Dendritic cell treated with granulocyte-macrophage colony-stimulating factor and Interleukin-4, amounts not matched to agents 40 ng/mL and 50 ng/mL, for 4 days (primary cell): ENCODE measurements around the gene MINDY2.
"Not testable (repeated sequence)": the region's sequence is repeated elsewhere in the genome, so short reads cannot be mapped to it uniquely, and the experiment has no call there.

Experiments used
- H3K27ac Mint-ChIP-seq: one replicate; pipeline ENCODE4 v1.8.0; 2022; ENCODE audit warnings: mild to moderate bottlenecking, mixed read lengths
- H3K27me3 Mint-ChIP-seq: one replicate; pipeline ENCODE4 v1.8.0; 2022; ENCODE audit warnings: mild to moderate bottlenecking, mixed read lengths
- H3K36me3 Mint-ChIP-seq: one replicate; pipeline ENCODE4 v1.8.0; 2022; ENCODE audit warnings: low read depth, mixed read lengths
- H3K4me1 Mint-ChIP-seq: one replicate; pipeline ENCODE4 v1.8.0; 2022; ENCODE audit warnings: low read depth, mixed read lengths
- H3K4me3 Mint-ChIP-seq: one replicate; pipeline ENCODE4 v1.8.0; 2022; ENCODE audit warnings: mild to moderate bottlenecking, moderate library complexity, mixed read lengths
- H3K9me3 Mint-ChIP-seq: one replicate; pipeline ENCODE4 v1.8.0; 2022; ENCODE audit warnings: mixed read lengths
- intact Hi-C: fragments of 100-400 bp; cut with micrococcal nuclease; formaldehyde crosslinking; loops from one replicate; pipeline ENCODE4 v1.15.0; 2022

MINDY2 gene

GRCh38 chr15:58764468-58764867 lies 6.6 kb upstream of the MINDY2 start:
- Mint-ChIP-seq H3K27ac (no peak overlapping the region), H3K9me3 (peaks cover 9% of the 10 kb centered on the region), H3K4me3 (no peak overlapping the region), H3K27me3 (no peaks in the 10 kb centered on the region), H3K4me1 (peaks cover 12% of the 10 kb centered on the region), H3K36me3 (no peaks in the 10 kb centered on the region)
- intact Hi-C loops: loop anchor here (5.0 kb wide), 1 partner anchor 537 kb away; no protein-coding TSS in a partner anchor

- intact Hi-C loops: no loop called here
- Mint-ChIP-seq H3K27ac (no peak overlapping the region), H3K9me3 (peaks cover 9% of the 10 kb centered on the region), H3K27me3 (no peaks in the 10 kb centered on the region), H3K36me3 (peaks cover 4% of the 10 kb centered on the region), H3K4me1 (peaks cover 8% of the 10 kb centered on the region), H3K4me3 (no peak overlapping the region)
These were observed 4.8 kb upstream of the MINDY2 start for GRCh38 chr15:58766290-58766689.

- intact Hi-C loops, H3K4me3 Mint-ChIP-seq, H3K27ac Mint-ChIP-seq, H3K9me3 Mint-ChIP-seq, H3K27me3 Mint-ChIP-seq: not testable (repeated sequence)
- H3K4me1 Mint-ChIP-seq: peaks cover 23% of the 10 kb centered on the region
- H3K36me3 Mint-ChIP-seq: peaks cover 12% of the 10 kb centered on the region
These were observed 2.5 kb upstream of the MINDY2 start for GRCh38 chr15:58768601-58769004.

GRCh38 chr15:58770519-58770856 lies 614 bp upstream of the MINDY2 start:
- Mint-ChIP-seq H3K27ac (peak overlapping the region; percentile 96), H3K36me3 (peaks cover 12% of the 10 kb centered on the region), H3K9me3 (no peaks in the 10 kb centered on the region), H3K4me3 (peak overlapping the region; percentile 96), H3K4me1 (peaks cover 23% of the 10 kb centered on the region), H3K27me3 (no peaks in the 10 kb centered on the region)
- intact Hi-C loops: loop anchor here (1.0 to 2.0 kb wide), 2 partner anchors 20 to 162 kb away; partner anchors contain the start of gene SLTM

GRCh38 chr15:58771621-58772250 lies 634 bp downstream of the MINDY2 start:
- H3K36me3 Mint-ChIP-seq: peaks cover 12% of the 10 kb centered on the region
- H3K9me3 Mint-ChIP-seq: no peaks in the 10 kb centered on the region
- H3K4me3 Mint-ChIP-seq: peak overlapping the region; percentile 96
- H3K27ac Mint-ChIP-seq: peak overlapping the region; percentile 96
- intact Hi-C loops: loop anchor here (2.0 kb wide), 1 partner anchor 161 kb away; the partner anchor contains the start of gene SLTM
- peaks cover 23% of the 10 kb centered on the region for H3K4me1 Mint-ChIP-seq
- no peaks in the 10 kb centered on the region for H3K27me3 Mint-ChIP-seq

GRCh38 chr15:58773024-58773423 lies 1.9 kb downstream of the MINDY2 start:
- H3K4me3 Mint-ChIP-seq: peak overlapping the region; percentile 96
- H3K36me3 Mint-ChIP-seq: peaks cover 12% of the 10 kb centered on the region
- intact Hi-C loops: no loop called here
- H3K27me3 Mint-ChIP-seq: no peaks in the 10 kb centered on the region
- peaks cover 23% of the 10 kb centered on the region for H3K4me1 Mint-ChIP-seq
- no peaks in the 10 kb centered on the region for H3K9me3 Mint-ChIP-seq
- H3K27ac Mint-ChIP-seq: no peak overlapping the region

GRCh38 chr15:58775402-58775801 lies 4.3 kb downstream of the MINDY2 start:
- Mint-ChIP-seq H3K4me3 (no peak overlapping the region), H3K27ac (no peak overlapping the region), H3K4me1 (peaks cover 15% of the 10 kb centered on the region), H3K9me3 (no peaks in the 10 kb centered on the region), H3K36me3 (peaks cover 12% of the 10 kb centered on the region), H3K27me3 (no peaks in the 10 kb centered on the region)
- intact Hi-C loops: no loop called here

- H3K4me1 Mint-ChIP-seq: peaks cover 9% of the 10 kb centered on the region
- peaks cover under 1% of the 10 kb centered on the region for H3K36me3 Mint-ChIP-seq
- H3K9me3 Mint-ChIP-seq: no peaks in the 10 kb centered on the region
- H3K27ac Mint-ChIP-seq: no peak overlapping the region
- no peaks in the 10 kb centered on the region for H3K27me3 Mint-ChIP-seq
- intact Hi-C loops: no loop called here
- no peak overlapping the region for H3K4me3 Mint-ChIP-seq
These were observed 6.0 kb downstream of the MINDY2 start for GRCh38 chr15:58777107-58777506.

- intact Hi-C loops: no loop called here
- Mint-ChIP-seq H3K27ac (no peak overlapping the region), H3K36me3 (peaks cover 9% of the 10 kb centered on the region), H3K27me3 (no peaks in the 10 kb centered on the region), H3K4me1 (no peaks in the 10 kb centered on the region), H3K9me3 (no peaks in the 10 kb centered on the region), H3K4me3 (no peak overlapping the region)
These were observed 8.5 kb downstream of the MINDY2 start for GRCh38 chr15:58779554-58779953.

GRCh38 chr15:58785355-58785754 lies 14.3 kb downstream of the MINDY2 start:
- no peaks in the 10 kb centered on the region for H3K27me3 Mint-ChIP-seq
- no peaks in the 10 kb centered on the region for H3K4me1 Mint-ChIP-seq
- intact Hi-C loops: no loop called here
- no peak overlapping the region for H3K4me3 Mint-ChIP-seq
- H3K9me3 Mint-ChIP-seq: no peaks in the 10 kb centered on the region
- H3K27ac Mint-ChIP-seq: no peak overlapping the region
- H3K36me3 Mint-ChIP-seq: peaks cover 19% of the 10 kb centered on the region

GRCh38 chr15:58788056-58788710 lies 17.1 kb downstream of the MINDY2 start:
- Mint-ChIP-seq H3K36me3 (peaks cover 36% of the 10 kb centered on the region), H3K4me1 (no peaks in the 10 kb centered on the region), H3K9me3 (no peaks in the 10 kb centered on the region), H3K4me3 (no peak overlapping the region), H3K27ac (no peak overlapping the region), H3K27me3 (no peaks in the 10 kb centered on the region)
- intact Hi-C loops: no loop called here

GRCh38 chr15:58793862-58794261 lies 22.8 kb downstream of the MINDY2 start:
- H3K4me3 Mint-ChIP-seq: no peak overlapping the region
- H3K27me3 Mint-ChIP-seq: peaks cover 1% of the 10 kb centered on the region
- peaks cover 10% of the 10 kb centered on the region for H3K9me3 Mint-ChIP-seq
- peaks cover 33% of the 10 kb centered on the region for H3K36me3 Mint-ChIP-seq
- no peak overlapping the region for H3K27ac Mint-ChIP-seq
- intact Hi-C loops: no loop called here
- peaks cover 8% of the 10 kb centered on the region for H3K4me1 Mint-ChIP-seq

- intact Hi-C loops: no loop called here
- H3K4me1 Mint-ChIP-seq: peaks cover 8% of the 10 kb centered on the region
- H3K9me3 Mint-ChIP-seq: peaks cover 10% of the 10 kb centered on the region
These were observed 24.7 kb downstream of the MINDY2 start for GRCh38 chr15:58795825-58796224.

GRCh38 chr15:58797505-58797904 lies 26.4 kb downstream of the MINDY2 start:
- H3K36me3 Mint-ChIP-seq: peaks cover 22% of the 10 kb centered on the region
- peaks cover 8% of the 10 kb centered on the region for H3K4me1 Mint-ChIP-seq
- no peak overlapping the region for H3K27ac Mint-ChIP-seq
- H3K9me3 Mint-ChIP-seq: peaks cover 10% of the 10 kb centered on the region
- H3K4me3 Mint-ChIP-seq: no peak overlapping the region
- H3K27me3 Mint-ChIP-seq: peaks cover 1% of the 10 kb centered on the region
- intact Hi-C loops: no loop called here

More at GRCh38 chr15:58795825-58796224, 24.7 kb downstream of the MINDY2 start:
- Mint-ChIP-seq H3K4me3 (no peak overlapping the region), H3K27me3 (peaks cover 1% of the 10 kb centered on the region), H3K36me3 (peaks cover 30% of the 10 kb centered on the region), H3K27ac (no peak overlapping the region)
